Endothelial cell of umbilical vein (primary cell): ENCODE data around the gene CDC42SE1. TPM values are rescaled to one million over a fixed set of nuclear protein-coding genes. Genes with fewer than 3 reads are reported as not detected.
A peak's percentile ranks its signal among the peaks of the same experiment; 100 is the strongest.

Experiments used
- BruUV-seq: library from RNA; stranded (reverse); fragments of 400-500 nt; replicated peaks from 2 replicates; lab custom pipeline; 2021; lab: Mats Ljungman, UMichigan
- CTCF ChIA-PET: fragments of 300-600, 350-600 bp; sonication (Branson Sonifier 250); formaldehyde crosslinking; loops from one replicate; lab custom pipeline; 2021; ENCODE audit warnings: antibody characterized with exemption, inconsistent platforms; lab: Charles Lee
- POLR2A ChIA-PET: fragments of 300-600, 350-600 bp; sonication (Branson Sonifier 250); formaldehyde crosslinking; loops from one replicate; lab custom pipeline; 2021; ENCODE audit warnings: antibody characterized with exemption, inconsistent platforms; lab: Charles Lee
- DNase-seq: peaks from one replicate; pipeline ENCODE4 v3.0.0-alpha.2; 2011; ENCODE audit warnings: low read depth, low spot score
- FAIRE-seq: peaks from 2 replicates; lab custom pipeline; 2011; peaks lifted over from hg19 to GRCh38; lab: Jason Lieb, UNC
- H2AFZ ChIP-seq: 2 replicates; pipeline ENCODE4 v1.6.0; 2012; ENCODE audit warnings: low read depth, low read length, control low read depth, inconsistent platforms
- H3K27ac ChIP-seq: 2 replicates; pipeline ENCODE4 v1.5.1; 2011; ENCODE audit warnings: low read depth, mild to moderate bottlenecking, control low read depth, low read length, moderate library complexity; ENCODE audit not compliant: insufficient read depth
- H3K27me3 ChIP-seq, 2 experiments: 2 replicates each; pipeline versions ENCODE4 v1.6.0 to v1.6.1; 2011; ENCODE audit warnings: low read length in 2 of 2, mixed read lengths in 1 of 2; ENCODE audit not compliant: control insufficient read depth in 2 of 2, insufficient read depth in 2 of 2
- H3K36me3 ChIP-seq, 2 experiments: 2 replicates in 1 of 2; 3 replicates in 1 of 2; pipeline ENCODE4 v1.5.1; 2011; ENCODE audit warnings: low read length in 2 of 2, mild to moderate bottlenecking in 1 of 2, moderate library complexity in 1 of 2; ENCODE audit not compliant: control insufficient read depth in 2 of 2, insufficient read depth in 2 of 2; ENCODE audit errors: extremely low read depth in 1 of 2
- H3K4me1 ChIP-seq: 3 replicates; pipeline ENCODE4 v1.5.1; 2011; ENCODE audit warnings: mild to moderate bottlenecking, low read length; ENCODE audit not compliant: control insufficient read depth, insufficient read depth; ENCODE audit errors: extremely low read depth
- H3K4me2 ChIP-seq: 2 replicates; pipeline ENCODE4 v1.6.1; 2011; ENCODE audit warnings: low read length, control low read depth, mixed read lengths; ENCODE audit not compliant: insufficient read depth
- H3K4me3 ChIP-seq, 3 experiments: fragments of 200-600 bp in 1 of 3; sonication (generic), shearing (Covaris generic) in 1 of 3; replicated peaks in 1 of 3; 2 replicates each; pipeline ENCODE4 v1.5.1; 2011 to 2016; ENCODE audit warnings: control low read depth in 3 of 3, low read length in 3 of 3, mild to moderate bottlenecking in 2 of 3, inconsistent platforms in 1 of 3, low read depth in 1 of 3, moderate library complexity in 1 of 3; ENCODE audit not compliant: insufficient read depth in 1 of 3
- H3K79me2 ChIP-seq: 2 replicates; pipeline ENCODE4 v1.6.0; 2012; ENCODE audit warnings: low read length, inconsistent platforms; ENCODE audit not compliant: control insufficient read depth, insufficient read depth
- H3K9ac ChIP-seq: replicated peaks from 2 replicates; pipeline ENCODE3; 2011; ENCODE audit warnings: low read length, control low read depth; ENCODE audit not compliant: insufficient read depth; ENCODE audit errors: extremely low read depth
- H3K9me1 ChIP-seq: replicated peaks from 3 replicates; pipeline ENCODE4 v1.6.0; 2011; ENCODE audit warnings: mild to moderate bottlenecking, low read length; ENCODE audit not compliant: control insufficient read depth, insufficient read depth; ENCODE audit errors: extremely low read depth
- H3K9me3 ChIP-seq: replicated peaks from 2 replicates; pipeline ENCODE4 v1.5.1; 2012; ENCODE audit warnings: low read length, inconsistent platforms; ENCODE audit not compliant: control insufficient read depth, insufficient read depth
- H4K20me1 ChIP-seq: replicated peaks from 2 replicates; pipeline ENCODE3; 2011; ENCODE audit warnings: mild to moderate bottlenecking, low read length; ENCODE audit not compliant: control insufficient read depth, insufficient read depth; ENCODE audit errors: extremely low read depth
- EZH2 ChIP-seq: IDR thresholded peaks from 2 replicates; pipeline ENCODE4 v1.6.1; 2012; ENCODE audit warnings: borderline replicate concordance, low read depth, mild to moderate bottlenecking, moderate library complexity, low read length, inconsistent platforms; ENCODE audit not compliant: severe bottlenecking
- FOS ChIP-seq: IDR thresholded peaks from 2 replicates; pipeline ENCODE4 v1.6.1; 2011; ENCODE audit warnings: mild to moderate bottlenecking, low read length, moderate library complexity, borderline replicate concordance; ENCODE audit not compliant: insufficient read depth
- GATA2 ChIP-seq: IDR thresholded peaks from 2 replicates; pipeline ENCODE4 v1.7.0; 2011; ENCODE audit warnings: low read depth, mild to moderate bottlenecking, moderate library complexity, mixed read lengths, low read length; ENCODE audit not compliant: insufficient read length, insufficient read depth
- JUN ChIP-seq: IDR thresholded peaks from 2 replicates; pipeline ENCODE4 v1.6.1; 2011; ENCODE audit warnings: borderline replicate concordance, low read depth; ENCODE audit not compliant: insufficient read length, insufficient read depth
- MYC ChIP-seq: IDR thresholded peaks from one replicate; pipeline ENCODE4 v1.6.1; 2011; ENCODE audit warnings: mild to moderate bottlenecking, low read depth, low read length
- POLR2A ChIP-seq: IDR thresholded peaks from 2 replicates; pipeline ENCODE4 v1.6.1; 2012; ENCODE audit warnings: low read depth, mild to moderate bottlenecking, control low read depth, low read length
- POLR2AphosphoS5 ChIP-seq: IDR thresholded peaks from 2 replicates; pipeline ENCODE4 v1.6.1; 2012; ENCODE audit warnings: low read depth, mild to moderate bottlenecking, control low read depth, low read length, moderate library complexity; ENCODE audit not compliant: insufficient read depth
- dilution Hi-C: fragments of 300-500 bp; cut with MboI; formaldehyde crosslinking; loops from one replicate; pipeline ENCODE4 v1.15.0; 2019; ENCODE audit warnings: low sequenced_read_pairs; ENCODE audit not compliant: extremely low pct_ligation_motif_present
- intact Hi-C: fragments of 100-400 bp; cut with micrococcal nuclease; formaldehyde crosslinking; loops from one replicate; pipeline ENCODE4 v1.10.0; 2022
- polyA plus RNA-seq, 4 experiments: library from polyadenylated mRNA; depleted of rRNA in 3 of 4; stranded (reverse) in 3 of 4; unstranded in 1 of 4; fragments of >200 nt; gene quantifications; 2 replicates each; pipeline versions ENCODE4 v1.2.1 to v1.2.3, GENCODE V29; 2011 to 2012; ENCODE audit warnings: missing spikeins in 1 of 4
- total RNA-seq: library from RNA; stranded (reverse); gene quantifications from 2 replicates; pipeline ENCODE4 v1.2.3, GENCODE V29; 2021
- TF ChIP-seq, protein P1 (sequence below), 2 donors: IDR thresholded peaks; 1 replicate in 1 of 2; 2 replicates in 1 of 2; pipeline ENCODE4 v1.5.1; 2011; ENCODE audit warnings: low read length in 2 of 2, mild to moderate bottlenecking in 2 of 2, moderate library complexity in 2 of 2, control low read depth in 1 of 2, inconsistent platforms in 1 of 2, low read depth in 1 of 2; ENCODE audit not compliant: insufficient read depth in 1 of 2; ENCODE audit errors: extremely low read depth in 1 of 2
- TF ChIP-seq, protein P2 (sequence below): IDR thresholded peaks from 2 replicates; pipeline ENCODE4 v1.6.1; 2011; ENCODE audit not compliant: insufficient read depth, insufficient read length

Gene CDC42SE1
- total and polyA plus RNA-seq, 2 donors (not counting 3 experiments of a cell fraction or from before 2014, with no cell fraction given), result 59.6 to 85.9 TPM

DNA sequence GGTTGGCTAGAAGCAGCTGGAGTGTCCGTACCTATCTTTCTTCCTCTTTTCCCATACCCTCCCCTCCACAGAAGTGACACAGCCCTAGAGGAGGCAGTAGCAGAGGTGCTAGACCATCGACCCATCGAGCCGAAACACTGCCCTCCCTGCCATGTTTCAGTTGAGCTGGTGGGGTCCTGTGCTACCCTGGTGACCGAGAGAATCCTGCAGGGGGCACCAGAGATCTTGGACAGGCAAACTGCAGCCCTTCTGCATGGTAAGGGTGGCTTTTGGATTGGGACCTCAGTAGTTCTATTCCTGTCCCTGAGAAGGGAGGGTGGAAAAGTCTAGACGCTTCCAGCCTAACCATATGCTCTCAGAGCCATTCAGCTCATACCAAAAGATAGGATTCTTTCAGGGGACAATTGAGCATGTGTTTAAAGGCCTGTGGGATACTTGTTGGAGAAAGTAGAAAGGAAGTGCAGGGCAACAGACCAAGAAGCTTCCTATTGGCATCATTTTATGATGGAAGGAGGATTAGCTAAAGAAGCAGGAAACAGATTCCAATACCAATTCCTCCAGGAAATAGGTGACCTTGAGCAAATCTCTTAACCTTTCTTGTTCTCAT, 34.8 kb downstream of the CDC42SE1 start:
- Histone ChIP-seq H3K36me3 (peaks cover 0 to 10% of the 10 kb centered on the region in 2 experiments), H3K4me2 (no peak overlapping the region), H3K4me3 (no peak overlapping the region), H3K27me3 (no peaks in the 10 kb centered on the region), H3K9me3 (no peaks in the 10 kb centered on the region), H4K20me1 (no peaks in the 10 kb centered on the region), H2AFZ (peak overlapping the region; percentile 36), H3K9me1 (no peaks in the 10 kb centered on the region), H3K4me1 (no peaks in the 10 kb centered on the region), H3K9ac (no peak overlapping the region), H3K27ac (no peak overlapping the region), H3K79me2 (no peaks in the 10 kb centered on the region)
- POLR2A ChIA-PET, result no interaction called here
- TF ChIP-seq POLR2AphosphoS5 (no peak), POLR2A (no peak)
- TF ChIP-seq, protein P1, sequence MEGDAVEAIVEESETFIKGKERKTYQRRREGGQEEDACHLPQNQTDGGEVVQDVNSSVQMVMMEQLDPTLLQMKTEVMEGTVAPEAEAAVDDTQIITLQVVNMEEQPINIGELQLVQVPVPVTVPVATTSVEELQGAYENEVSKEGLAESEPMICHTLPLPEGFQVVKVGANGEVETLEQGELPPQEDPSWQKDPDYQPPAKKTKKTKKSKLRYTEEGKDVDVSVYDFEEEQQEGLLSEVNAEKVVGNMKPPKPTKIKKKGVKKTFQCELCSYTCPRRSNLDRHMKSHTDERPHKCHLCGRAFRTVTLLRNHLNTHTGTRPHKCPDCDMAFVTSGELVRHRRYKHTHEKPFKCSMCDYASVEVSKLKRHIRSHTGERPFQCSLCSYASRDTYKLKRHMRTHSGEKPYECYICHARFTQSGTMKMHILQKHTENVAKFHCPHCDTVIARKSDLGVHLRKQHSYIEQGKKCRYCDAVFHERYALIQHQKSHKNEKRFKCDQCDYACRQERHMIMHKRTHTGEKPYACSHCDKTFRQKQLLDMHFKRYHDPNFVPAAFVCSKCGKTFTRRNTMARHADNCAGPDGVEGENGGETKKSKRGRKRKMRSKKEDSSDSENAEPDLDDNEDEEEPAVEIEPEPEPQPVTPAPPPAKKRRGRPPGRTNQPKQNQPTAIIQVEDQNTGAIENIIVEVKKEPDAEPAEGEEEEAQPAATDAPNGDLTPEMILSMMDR (IDR thresholded peaks at IDR 0.05; ENCODE audit: extremely low read depth in 1 of 2, insufficient read depth in 1 of 2, low read depth in 1 of 2, low read length in 2 of 2), result peak; percentile 76 to 88
- DNase-seq (peak; percentile 74), FAIRE-seq (peak; percentile 83)
- CTCF ChIA-PET, result interaction anchor here (0.5 to 4.8 kb wide), 39 partner anchors 9 to 616 kb away, joined by 3 to 60 read pairs (median 5); partner anchors contain the start of genes BNIPL, C1orf56, CDC42SE1 and GABPB2
- no TSS peak for BruUV-seq
- intact Hi-C loops (loop anchor here (1.0 kb wide), 3 partner anchors 24 to 131 kb away; partner anchors contain the start of gene GABPB2), dilution Hi-C loops (no loop called here)

DNA sequence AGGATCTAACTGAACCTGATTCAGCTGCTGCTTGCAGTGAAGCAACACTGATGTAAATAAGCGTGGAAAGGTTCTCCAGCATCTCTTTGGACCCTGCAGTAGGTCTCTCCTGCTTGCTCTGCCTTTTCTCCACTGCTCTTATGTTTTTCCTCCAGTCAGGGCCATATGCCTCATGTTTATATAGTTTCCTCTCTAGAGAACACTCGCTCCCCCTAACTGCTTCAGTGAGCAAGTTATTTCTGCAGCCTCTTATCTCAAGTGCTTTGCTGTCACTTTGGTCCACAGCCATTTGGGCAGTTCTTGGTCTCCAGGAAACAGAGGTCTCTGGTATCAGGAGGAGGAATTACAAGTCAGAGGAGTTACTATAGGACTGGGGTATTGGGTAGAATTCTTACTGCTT, 45.9 kb downstream of the CDC42SE1 start:
- Histone ChIP-seq H3K27ac (no peak overlapping the region), H2AFZ (no peak overlapping the region), H3K9me3 (no peaks in the 10 kb centered on the region), H3K79me2 (no peaks in the 10 kb centered on the region), H4K20me1 (no peaks in the 10 kb centered on the region), H3K9ac (no peak overlapping the region), H3K4me3 (no peak overlapping the region), H3K4me2 (no peak overlapping the region), H3K36me3 (no peaks in the 10 kb centered on the region), H3K4me1 (peaks cover 7% of the 10 kb centered on the region), H3K27me3 (no peaks in the 10 kb centered on the region), H3K9me1 (no peaks in the 10 kb centered on the region)
- BruUV-seq, result no TSS peak
- peak; percentile 13 for DNase-seq
- ChIA-PET POLR2A (no interaction called here), CTCF (interaction anchor here (0.7 kb wide), 1 partner anchor 17 kb away, joined by 3 read pairs; no protein-coding TSS in a partner anchor)
- TF ChIP-seq JUN (no peak), EZH2 (no peak), POLR2A (no peak), MYC (no peak), POLR2AphosphoS5 (no peak), GATA2 (no peak), FOS (no peak)
- TF ChIP-seq, protein P2, sequence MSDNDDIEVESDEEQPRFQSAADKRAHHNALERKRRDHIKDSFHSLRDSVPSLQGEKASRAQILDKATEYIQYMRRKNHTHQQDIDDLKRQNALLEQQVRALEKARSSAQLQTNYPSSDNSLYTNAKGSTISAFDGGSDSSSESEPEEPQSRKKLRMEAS, result no peak
- TF ChIP-seq, protein P1 (IDR thresholded peaks at IDR 0.05; ENCODE audit: extremely low read depth in 1 of 2, insufficient read depth in 1 of 2, low read depth in 1 of 2, low read length in 2 of 2), result no peak
- dilution Hi-C loops, result no loop called here
- intact Hi-C loops, result no loop called here
- FAIRE-seq, result no peak
